ENCODE data around the gene YAE1.

- TF ChIP-seq POLR2AphosphoS5 (IDR thresholded peaks at IDR 0.05) (no peak), POLR2A (IDR thresholded peaks at IDR 0.05) (no peak)
Measured at GRCh38 chr7:39606352-39606751, 40.1 kb downstream of the YAE1 start.

Measured in breast epithelium (tissue), 3 donors.